OCI-M2 (cell line): ENCODE results near the gene ERI2.
"Not testable (repeated sequence)": the region's sequence is repeated elsewhere in the genome, so short reads cannot be mapped to it uniquely, and the experiment has no call there.

Experiments used
- DNase-seq: peaks from one replicate; lab custom pipeline; 2025; ENCODE audit not compliant: unreplicated experiment; lab: John Stamatoyannopoulos, UW

Gene ERI2

GRCh38 chr16:20818929-20819585 is 12.8 kb upstream of the ERI2 start:
- DNase-seq: no peak

GRCh38 chr16:20814784-20815183 is 8.5 kb upstream of the ERI2 start:
- DNase-seq: no peak

- DNase-seq: no peak
Observed at GRCh38 chr16:20812510-20812909, 6.2 kb upstream of the ERI2 start.

GRCh38 chr16:20811889-20812439 is 5.7 kb upstream of the ERI2 start:
- no peak for DNase-seq

GRCh38 chr16:20807862-20808261 is 1.6 kb upstream of the ERI2 start:
- no peak for DNase-seq

GRCh38 chr16:20805684-20806167 is 546 bp downstream of the ERI2 start:
- DNase-seq: not testable (repeated sequence)

GRCh38 chr16:20803561-20804214 is 2.6 kb downstream of the ERI2 start:
- DNase-seq: no peak

- DNase-seq: no peak
Observed at GRCh38 chr16:20803192-20803560, 3.1 kb downstream of the ERI2 start.

- DNase-seq: no peak
Observed at GRCh38 chr16:20801278-20801677, 5.0 kb downstream of the ERI2 start.

GRCh38 chr16:20799599-20799998 is 6.7 kb downstream of the ERI2 start:
- DNase-seq: no peak

GRCh38 chr16:20798364-20798763 is 7.9 kb downstream of the ERI2 start:
- no peak for DNase-seq

- no peak for DNase-seq
Observed at GRCh38 chr16:20791923-20792612, 14.2 kb downstream of the ERI2 start.

GRCh38 chr16:20789130-20789529 is 17.1 kb downstream of the ERI2 start:
- DNase-seq: no peak

GRCh38 chr16:20784204-20784603 is 22.1 kb downstream of the ERI2 start:
- no peak for DNase-seq

GRCh38 chr16:20782470-20782869 is 23.8 kb downstream of the ERI2 start:
- DNase-seq: no peak

GRCh38 chr16:20781697-20782096 is 24.6 kb downstream of the ERI2 start:
- no peak for DNase-seq

GRCh38 chr16:20774703-20775362 is 31.4 kb downstream of the ERI2 start:
- no peak for DNase-seq

GRCh38 chr16:20773679-20774078 is 32.6 kb downstream of the ERI2 start:
- DNase-seq: no peak

GRCh38 chr16:20768818-20769217 is 37.5 kb downstream of the ERI2 start:
- no peak for DNase-seq

GRCh38 chr16:20768121-20768520 is 38.2 kb downstream of the ERI2 start:
- DNase-seq: no peak

- no peak for DNase-seq
Observed at GRCh38 chr16:20767577-20767976, 38.7 kb downstream of the ERI2 start.
